ENCODE results near the gene PHACTR1.
"Not testable (repeated sequence)": the region's sequence is repeated elsewhere in the genome, so short reads cannot be mapped to it uniquely, and the experiment has no call there.

The PHACTR1 gene

DNA sequence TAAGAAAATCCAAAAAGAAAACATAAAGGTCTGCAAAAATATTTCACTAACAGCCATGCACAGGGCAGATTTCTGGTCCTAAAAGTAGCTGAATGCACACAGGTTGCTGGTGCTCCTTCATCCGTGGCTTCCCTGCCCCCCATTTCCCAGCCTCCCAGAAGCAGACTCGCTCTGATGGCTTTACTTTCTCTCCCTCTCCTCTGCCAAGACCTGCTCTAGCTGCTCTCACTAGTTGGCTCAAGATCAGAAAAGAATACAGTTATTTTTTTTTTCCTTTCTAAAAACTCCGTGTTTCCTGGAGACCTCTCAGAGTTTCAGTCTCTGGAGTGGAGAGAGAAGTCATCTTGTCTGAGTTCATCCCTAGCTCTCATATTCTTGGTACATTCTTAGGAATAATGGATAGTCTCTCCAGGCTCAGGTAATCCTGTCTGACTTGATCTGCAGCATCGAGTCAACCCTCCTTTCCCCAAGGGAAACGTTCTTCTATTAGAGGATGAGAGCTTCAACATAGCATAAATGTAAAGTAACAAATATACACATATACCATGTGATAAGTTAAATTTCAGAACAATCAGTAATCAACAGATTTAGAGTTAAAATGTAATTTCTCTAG, 397.5 kb downstream of the PHACTR1 start:
- DNase-seq (ENCODE audit: low spot score) = no peak

DNA sequence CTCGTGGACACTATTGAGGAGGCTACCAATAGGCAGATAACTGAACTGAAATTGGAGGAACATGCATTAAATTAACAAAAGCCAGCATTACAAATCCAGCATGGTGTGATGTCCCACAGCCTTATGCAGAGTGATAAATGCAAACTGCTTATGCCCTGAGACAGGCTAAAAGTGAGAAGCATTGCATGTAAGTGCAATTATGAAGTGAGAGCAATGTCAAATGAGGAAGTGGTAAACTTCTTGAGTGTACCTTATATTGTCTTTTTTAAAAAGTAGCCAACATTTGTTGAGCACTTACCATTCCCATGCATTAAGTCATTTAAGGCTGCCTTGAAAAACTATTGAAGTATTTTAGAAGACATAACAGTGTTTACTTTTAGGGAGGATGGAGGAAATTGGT, 399.6 kb downstream of the PHACTR1 start:
- no peak for DNase-seq (ENCODE audit: low spot score)

DNA sequence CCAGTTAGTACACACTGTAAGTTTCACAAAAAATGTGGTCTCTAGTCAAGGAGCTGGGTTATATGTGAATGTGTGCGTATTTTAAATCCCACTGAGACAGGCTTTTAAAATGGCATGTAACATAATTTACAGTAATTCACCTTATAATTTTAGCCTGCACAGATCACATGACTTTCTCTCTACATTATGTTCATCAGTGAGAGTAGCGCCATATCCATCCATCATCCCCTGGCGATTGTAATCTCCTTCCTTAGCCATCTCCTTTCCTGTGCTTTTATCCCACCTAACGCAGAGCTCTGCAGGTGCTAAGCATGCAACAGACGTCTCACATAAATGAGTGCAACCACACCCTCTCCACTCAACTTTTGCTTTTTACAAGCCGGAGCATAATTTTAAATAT, 401.0 kb downstream of the PHACTR1 start:
- DNase-seq (ENCODE audit: low spot score) = no peak

DNA sequence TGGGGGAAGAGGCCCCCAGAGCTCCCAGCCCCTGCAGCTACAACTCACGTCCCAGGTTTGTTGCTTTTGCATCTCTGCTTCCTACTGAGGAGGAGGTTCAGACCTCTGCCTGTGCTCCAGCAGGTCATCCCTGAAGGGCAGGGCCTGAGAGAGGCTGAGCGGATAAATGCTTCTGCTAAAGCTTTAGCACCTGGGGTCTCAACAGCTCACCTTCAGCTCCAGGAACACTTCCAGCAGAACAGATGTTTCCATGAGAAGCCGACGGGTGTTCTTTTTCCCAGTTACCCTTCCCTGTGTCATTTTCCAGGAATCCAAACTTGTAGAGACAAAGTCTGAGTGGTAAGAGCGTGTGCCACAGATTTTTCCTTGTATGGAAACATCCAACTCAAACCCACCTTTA, 403.0 kb downstream of the PHACTR1 start:
- no peak for DNase-seq (ENCODE audit: low spot score)

DNA sequence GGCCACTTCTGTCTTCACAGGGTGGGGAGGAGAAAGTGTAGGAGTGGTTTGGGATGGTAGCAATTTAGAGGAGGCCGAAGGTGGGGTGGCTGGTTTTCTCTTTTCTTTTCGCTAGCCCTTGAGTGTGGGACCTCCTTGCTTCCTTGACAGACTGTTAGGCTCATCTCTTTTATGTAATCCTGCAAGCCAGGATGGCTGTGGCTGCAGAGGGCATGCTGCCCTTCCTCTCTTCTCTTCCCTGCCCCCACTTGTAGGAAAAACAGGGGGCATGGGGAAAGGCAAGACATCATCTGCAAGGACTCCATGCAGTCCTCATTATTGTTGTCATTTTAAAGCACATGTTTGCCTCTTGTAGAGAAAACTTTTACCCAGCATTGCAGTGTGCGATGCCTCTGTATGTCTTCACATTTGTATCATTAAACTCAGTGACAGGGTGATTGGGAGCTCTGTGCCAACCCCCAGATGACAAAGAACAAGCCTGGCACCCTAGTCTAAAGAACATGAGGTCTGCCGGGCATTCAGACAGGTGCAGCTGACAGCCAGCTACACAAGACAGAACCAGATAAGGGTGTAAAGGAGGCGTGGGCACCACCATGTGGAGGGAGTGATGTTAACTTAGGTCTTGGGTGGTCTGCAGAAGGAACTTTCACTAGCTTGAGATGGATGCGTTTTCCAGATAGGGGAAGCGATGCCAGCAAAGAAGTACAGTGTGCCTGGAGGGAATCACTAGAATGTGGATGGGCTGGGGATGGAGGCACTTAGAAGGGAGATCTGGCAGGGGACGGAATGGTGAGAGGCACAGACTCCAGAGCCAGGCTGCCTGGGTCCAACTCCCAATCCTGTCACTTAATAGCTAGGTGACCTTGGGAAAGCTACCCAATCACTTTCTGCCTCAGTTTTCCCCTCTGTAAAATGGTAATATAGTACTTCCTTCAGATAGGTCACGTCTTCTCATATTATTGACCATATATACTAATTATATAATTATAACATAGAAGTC, 404.2 kb downstream of the PHACTR1 start:
- no peak for DNase-seq (ENCODE audit: low spot score)

DNA sequence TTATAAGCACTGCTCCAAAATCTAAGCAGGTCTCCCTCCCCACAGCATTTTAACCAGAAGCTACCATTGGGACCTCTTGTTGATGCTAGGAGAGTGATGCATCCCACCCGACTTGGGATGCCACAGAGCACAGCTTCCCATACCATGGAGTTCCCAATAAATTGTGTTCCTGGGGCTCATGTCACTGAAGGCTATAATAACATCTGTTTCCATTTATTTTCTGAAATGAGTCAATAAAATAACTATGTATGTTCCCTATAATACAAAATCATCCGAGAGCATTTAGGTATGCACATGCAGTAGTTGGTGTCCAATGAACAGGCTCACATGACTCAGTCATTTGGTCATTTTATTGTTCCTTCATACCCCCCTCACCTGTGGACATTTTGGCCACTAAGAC, 407.6 kb downstream of the PHACTR1 start:
- no peak for DNase-seq (ENCODE audit: low spot score)

DNA sequence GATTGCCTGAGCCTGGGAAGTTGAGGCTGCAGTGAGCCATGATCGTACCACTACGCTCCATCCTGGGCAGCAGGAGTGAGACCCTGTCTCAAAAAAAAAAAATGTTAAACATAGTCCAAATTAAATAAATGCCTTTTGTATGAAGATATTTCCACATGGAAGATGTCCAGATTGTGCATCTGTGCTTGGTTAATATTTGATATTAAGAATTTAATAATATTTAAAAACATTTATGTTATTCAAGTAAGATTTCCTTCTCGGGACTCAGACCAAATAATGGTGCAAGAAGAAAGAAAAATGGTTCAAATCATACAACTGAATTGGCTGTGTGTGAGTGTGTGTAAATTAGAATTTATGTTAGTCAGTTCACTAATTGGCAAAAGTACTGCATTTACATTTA, 409.3 kb downstream of the PHACTR1 start:
- DNase-seq (ENCODE audit: low spot score) = no peak

DNA sequence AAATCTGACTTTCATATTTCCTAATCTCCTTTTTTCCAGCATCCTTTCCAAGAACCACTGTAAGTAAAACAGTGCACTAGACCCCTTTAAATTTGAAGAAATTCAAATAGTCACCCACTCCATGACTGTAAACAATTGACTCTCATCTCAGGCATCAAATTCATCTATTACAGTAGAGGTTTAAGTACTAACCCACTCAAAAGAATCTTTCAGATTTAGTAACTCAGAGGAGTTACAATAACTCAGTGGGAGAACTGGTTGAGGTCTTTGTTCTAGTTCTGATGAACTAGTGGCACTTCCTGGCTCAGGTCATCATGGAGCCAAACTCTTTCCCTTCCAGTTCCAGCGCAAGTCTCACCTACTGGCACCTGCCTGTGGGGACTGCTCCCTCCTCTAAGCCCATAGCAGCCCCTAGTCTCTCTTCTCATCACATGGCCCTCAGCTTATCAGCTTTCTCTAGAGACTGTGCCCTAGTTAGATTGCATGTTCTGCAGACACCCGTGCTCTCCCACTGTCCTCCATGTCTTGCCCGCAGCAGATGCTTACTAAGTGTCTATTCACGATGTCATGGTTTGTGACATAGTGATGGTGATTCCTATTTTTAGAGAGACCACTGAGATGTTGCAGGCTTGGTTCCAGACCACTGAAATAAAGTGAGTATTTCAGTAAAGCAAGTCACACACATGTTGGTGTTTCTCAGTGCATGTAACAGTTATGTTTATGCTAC, 415.5 kb downstream of the PHACTR1 start:
- DNase-seq (ENCODE audit: low spot score) = no peak

DNA sequence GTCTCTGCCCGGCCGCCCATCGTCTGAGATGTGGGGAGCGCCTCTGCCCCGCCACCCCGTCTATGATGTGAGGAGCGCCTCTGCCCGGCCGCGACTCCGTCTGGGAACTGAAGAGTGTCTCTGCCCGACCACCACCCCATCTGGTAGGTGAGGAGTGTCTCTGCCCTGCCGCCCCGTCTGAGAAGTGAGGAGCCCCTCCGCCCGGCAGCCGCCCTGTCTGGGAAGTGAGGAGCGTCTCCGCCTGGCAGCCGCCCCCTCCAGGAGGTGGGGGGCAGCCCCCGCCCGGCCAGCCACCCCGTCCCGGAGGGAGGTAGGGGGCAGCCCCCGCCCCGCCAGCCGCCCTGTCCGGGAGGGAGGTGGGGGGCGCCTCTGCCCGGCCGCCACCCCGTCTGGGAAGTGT, 417.3 kb downstream of the PHACTR1 start:
- DNase-seq (ENCODE audit: low spot score) = not testable (repeated sequence)

DNA sequence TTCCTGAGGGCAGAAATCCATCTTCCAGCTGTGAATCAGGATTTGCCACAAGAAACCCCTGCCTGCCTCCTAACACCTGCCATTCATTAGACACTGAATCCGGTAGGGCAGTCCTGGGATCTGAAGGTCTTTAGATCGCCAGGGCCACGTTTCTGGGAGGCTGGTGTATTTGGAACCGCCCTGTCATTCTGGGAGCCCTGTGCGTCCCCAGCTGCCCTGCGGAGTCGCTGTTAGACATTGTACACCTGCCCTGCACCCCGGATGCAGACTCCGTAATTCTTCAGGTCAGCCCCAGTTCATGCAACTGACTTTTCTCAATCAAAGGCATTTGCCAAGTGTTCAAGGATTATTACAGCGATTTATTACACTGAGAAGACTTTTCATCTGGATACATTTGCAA, 418.6 kb downstream of the PHACTR1 start:
- DNase-seq (ENCODE audit: low spot score) = no peak

DNA sequence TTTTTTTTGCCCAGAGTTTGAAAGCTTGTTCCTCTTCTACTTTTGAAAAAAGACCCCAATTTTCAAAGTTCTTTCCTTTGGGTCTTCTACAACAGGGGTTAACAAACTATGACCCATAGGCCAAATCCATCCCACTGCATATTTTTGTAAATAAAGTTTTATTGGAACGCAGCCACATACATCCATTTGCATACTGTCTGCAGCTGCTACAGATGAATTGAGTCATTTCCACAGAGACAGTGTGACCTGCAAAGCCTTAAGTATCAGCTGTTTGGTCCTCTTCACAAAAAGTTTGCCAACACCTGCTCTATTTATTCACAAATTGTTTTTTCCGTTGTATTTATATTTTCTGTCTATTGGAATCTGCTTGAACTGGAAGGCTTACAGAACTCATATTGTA, 422.6 kb downstream of the PHACTR1 start:
- DNase-seq (ENCODE audit: low spot score) = no peak

DNA sequence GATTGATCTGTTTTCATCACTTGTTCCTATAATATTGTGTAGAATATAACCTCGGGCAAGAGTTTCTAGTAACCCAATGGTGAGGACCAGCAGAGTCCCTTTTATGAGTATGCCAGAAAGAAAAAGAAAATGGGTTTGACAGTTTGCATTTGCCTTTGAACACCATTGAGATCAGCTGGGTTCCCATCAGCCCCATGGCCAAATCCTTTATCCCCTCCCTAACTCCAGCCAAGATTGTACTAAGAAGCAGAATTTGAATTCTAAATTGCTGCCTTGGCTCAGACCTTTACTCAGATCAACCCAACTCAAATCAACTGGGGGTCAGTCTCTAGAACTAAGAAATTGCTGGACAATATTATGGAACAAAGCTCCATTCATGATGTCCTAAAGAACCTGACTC, 424.4 kb downstream of the PHACTR1 start:
- DNase-seq (ENCODE audit: low spot score) = no peak

DNA sequence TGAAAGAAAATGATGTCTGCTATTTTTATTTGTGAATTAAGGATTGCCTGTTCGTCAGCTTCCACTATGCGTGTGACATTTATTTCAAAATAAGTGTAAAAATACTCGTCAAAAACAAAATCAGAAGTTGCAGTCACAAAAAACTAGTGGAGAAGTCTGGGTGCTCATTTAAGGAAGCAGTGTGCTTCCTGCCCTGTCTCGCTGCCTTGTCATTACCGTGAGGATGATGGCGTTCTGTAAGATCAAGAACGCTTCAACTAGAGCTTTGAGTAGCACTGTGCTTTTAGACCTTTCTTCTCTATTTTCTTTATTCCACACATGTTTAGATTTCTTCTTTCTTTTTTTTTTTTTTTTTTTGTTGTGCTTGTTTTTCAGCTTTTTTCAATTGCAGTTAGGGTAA, 424.8 kb downstream of the PHACTR1 start:
- DNase-seq (ENCODE audit: low spot score) = no peak

DNA sequence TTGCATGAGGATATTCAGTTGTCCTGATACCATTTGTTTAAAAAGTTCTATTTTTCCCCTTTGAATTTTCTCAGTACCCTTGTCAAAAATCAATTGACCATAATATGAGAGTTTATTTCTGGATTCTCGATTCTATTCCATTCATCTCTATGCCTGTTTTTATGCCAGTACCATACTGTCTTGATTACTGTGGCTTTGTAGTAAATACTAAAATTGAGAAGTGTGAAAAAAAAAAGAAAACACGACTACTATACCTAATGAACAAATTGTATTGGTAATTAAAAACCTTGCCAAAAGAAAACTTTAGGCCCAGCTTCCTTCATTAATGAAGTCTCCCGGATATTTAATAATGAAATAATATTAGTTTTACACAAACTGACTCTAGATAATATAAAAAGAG, 426.0 kb downstream of the PHACTR1 start:
- DNase-seq (ENCODE audit: low spot score) = no peak

DNA sequence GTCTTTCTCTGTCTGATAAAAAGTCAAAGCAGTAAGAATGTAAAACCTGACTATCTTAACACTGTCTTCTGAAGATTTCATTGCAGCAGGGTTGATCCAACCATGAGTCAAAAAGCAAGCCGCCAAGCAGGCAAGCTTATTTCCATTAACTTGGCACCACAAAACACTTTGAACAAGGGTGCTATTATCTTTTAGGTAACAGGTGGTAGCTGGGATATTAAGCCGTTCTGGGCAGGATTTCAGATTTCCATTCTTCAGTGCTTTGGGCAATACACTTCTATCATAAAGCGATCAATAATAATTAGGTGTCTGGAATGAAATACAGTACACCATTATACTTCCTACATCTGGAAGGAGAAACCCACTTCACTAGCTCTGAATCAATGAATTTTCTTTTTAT, 429.9 kb downstream of the PHACTR1 start:
- no peak for DNase-seq (ENCODE audit: low spot score)

DNA sequence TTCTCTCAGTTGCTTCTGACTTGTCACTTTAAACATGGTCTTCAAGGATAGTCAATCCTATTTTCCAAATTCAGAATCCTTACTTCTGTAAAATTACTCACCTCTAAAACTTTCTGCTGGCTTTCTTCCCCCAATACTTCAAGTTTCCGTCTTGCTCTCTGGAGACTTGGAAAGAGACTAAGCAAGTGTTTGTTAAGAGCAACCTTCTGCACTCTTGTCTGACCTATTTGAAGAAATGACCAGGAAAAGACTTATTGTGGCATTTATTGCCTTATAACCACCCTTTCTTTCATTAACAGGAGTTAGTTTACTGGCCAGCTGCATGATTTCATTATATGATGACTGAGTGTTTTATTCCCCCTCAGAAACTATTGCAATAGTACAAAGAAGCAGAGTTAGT, 430.8 kb downstream of the PHACTR1 start:
- DNase-seq (ENCODE audit: low spot score) = no peak

DNA sequence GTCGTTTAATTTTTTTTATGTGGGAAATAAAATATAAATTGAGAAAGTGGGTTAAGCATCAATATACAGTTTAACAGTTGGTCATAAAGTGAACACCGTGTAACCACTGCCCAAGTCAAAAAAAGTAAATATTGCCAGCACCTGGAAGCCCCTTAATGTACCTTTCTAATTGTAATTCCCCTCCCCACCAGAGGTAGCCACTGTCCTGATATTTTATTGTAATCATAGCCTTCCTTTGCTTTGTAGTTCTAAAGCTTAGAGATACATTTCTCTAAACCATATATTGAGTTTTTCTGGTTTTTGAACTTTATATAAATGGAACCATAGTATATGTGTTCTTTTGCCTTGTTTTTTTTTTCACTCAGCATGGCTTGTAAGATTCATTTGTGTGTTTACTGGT, 431.2 kb downstream of the PHACTR1 start:
- DNase-seq (ENCODE audit: low spot score) = no peak

DNA sequence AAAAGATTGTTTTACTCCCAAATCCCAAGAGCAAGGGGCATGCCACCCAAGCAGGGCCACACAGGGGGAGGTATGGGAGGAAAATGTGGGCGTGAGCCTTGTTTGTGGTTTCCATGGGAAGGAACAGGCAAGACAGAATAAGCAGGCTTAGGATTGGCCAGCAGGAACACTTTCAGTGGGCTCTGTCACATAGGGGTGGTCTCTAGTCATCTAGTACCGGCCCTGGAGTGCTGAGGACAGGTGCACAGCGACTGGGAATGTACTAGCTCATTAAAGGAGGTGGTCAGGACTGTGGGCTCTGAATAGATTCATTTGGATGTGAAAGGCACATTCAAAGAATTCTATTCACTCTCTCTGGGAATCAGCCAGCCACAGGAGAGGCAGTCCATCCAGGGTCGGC, 436.2 kb downstream of the PHACTR1 start:
- no peak for DNase-seq (ENCODE audit: low spot score)

DNA sequence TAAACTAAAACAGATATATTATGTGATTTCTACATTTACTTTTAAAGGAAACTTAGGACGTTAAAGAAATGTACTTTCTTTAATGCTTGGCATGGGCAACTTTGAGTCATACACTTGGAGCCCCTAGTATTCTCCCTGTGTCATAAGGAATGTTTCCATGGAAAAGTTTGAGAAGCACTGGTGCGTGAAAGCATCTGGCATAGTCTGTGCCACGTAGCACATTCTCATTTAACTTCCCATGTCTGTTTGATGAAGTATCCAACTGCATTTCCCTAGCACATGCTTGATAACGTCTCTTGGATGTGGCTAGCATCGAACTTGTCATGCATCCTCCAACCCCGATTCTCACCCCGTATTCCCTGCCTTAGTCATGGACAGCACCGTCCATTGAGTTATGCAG, 439.8 kb downstream of the PHACTR1 start:
- DNase-seq (ENCODE audit: low spot score) = no peak

DNA sequence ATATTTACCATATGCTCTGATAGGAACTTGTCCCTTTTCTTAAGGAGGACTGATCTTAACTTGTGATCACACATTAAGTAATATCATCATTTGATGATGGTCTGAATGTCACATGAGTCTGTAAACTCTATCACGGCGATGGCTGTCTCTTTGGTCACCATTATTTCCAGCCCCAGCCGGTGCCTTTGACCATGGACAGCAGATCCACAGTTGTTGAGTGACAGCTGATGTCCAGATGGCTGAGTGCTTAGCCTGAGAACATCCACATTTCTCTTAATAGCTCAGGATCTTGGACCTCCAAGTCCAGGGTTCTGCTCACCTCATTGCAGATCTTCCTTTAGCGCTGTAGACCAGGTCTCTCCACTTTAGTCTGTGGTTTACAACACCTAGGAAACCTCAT, 440.7 kb downstream of the PHACTR1 start:
- no peak for DNase-seq (ENCODE audit: low spot score)

DNA sequence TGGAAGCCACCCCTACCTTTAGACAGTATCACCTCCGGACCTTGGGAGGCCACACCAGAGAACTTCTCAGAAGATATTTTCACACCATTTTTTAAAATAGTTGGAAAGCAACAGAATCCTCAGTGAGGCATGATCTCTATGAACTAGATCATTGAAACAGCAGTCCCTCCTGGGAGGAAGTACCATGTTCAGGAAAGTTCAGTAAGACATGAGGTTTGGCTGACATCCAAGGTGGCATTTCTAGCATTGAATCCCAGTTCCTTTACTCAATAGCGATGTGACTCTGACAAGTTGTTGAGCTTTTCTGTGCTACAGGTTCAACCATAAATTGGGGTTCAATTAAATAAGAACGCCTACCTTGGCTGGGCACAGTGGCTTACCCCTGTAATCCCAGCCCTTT, 442.7 kb downstream of the PHACTR1 start:
- no peak for DNase-seq (ENCODE audit: low spot score)

DNA sequence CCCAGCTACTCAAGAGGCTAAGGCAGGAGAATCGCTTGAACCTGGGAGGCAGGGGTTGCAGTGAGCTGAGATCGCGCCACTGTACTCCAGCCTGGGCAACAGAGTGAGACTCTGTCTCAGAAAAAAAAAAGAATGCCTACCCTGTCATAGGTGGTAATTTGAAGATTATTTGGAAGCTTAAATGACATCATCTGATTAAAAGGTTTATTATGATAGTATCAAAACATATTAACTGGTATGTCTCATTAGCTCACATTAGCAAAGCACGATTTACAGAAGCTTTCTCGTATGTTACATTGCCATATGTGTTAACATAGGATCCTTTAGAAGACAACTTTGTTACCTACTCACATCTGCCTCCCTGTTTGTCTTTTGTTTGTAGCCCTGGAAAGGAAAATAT, 443.3 kb downstream of the PHACTR1 start:
- not testable (repeated sequence) for DNase-seq (ENCODE audit: low spot score)
